ENCODE measurements around the gene MSANTD1.

- TF ChIP-seq POLR2A (IDR thresholded peaks at IDR 0.05) (no peak), CTCF (IDR thresholded peaks at IDR 0.05) (no peak), EP300 (IDR thresholded peaks at IDR 0.05; ENCODE audit: low read depth) (no peak)
Measured at GRCh38 chr4:3206439-3207100, 42.4 kb upstream of the MSANTD1 start.
